Caco-2 (cell line): ENCODE data around the gene PSD2. TPM values are rescaled to one million over a fixed set of nuclear protein-coding genes. Genes with fewer than 3 reads are reported as not detected.

Experiments used
- BruUV-seq: library from RNA; stranded (reverse); fragments of 400-500 nt; replicated peaks from 2 replicates; lab custom pipeline; 2021; lab: Mats Ljungman, UMichigan
- CTCF ChIA-PET: fragments of 300-600 bp; sonication (Branson Sonifier 250); formaldehyde crosslinking; loops from one replicate; lab custom pipeline; 2022; ENCODE audit warnings: antibody characterized with exemption; lab: Charles Lee
- POLR2A ChIA-PET: fragments of 300-600 bp; sonication (Branson Sonifier 250); formaldehyde crosslinking; loops from one replicate; lab custom pipeline; 2022; ENCODE audit warnings: antibody characterized with exemption; lab: Charles Lee
- DNase-seq, 2 experiments: peaks; one replicate each; pipeline versions ENCODE4 v3.0.0 to v3.0.0-alpha.2; 2020 to 2022
- H3K27me3 ChIP-seq: replicated peaks from 2 replicates; pipeline ENCODE4 v1.6.0; 2011; ENCODE audit warnings: low read length; ENCODE audit not compliant: control insufficient read depth, insufficient read depth
- H3K36me3 ChIP-seq: 2 replicates; pipeline ENCODE4 v1.5.1; 2011; ENCODE audit warnings: low read length; ENCODE audit not compliant: control insufficient read depth, insufficient read depth
- H3K4me1 ChIP-seq: fragments of 250-450 bp; sonication (Bioruptor Pico); 2 replicates; pipeline ENCODE4 v1.5.1; 2020; ENCODE audit warnings: mild to moderate bottlenecking
- H3K4me3 ChIP-seq: 2 replicates; pipeline ENCODE4 v1.5.1; 2011; ENCODE audit warnings: low read depth, mild to moderate bottlenecking, control low read depth, low read length
- H3K9me3 ChIP-seq: fragments of 250-450 bp; sonication (Bioruptor Pico); 2 replicates; pipeline ENCODE4 v1.5.1; 2020; ENCODE audit warnings: mild to moderate bottlenecking, moderate library complexity
- H3K27ac Mint-ChIP-seq: one replicate; pipeline ENCODE4 v1.8.0; 2022; ENCODE audit warnings: mixed read lengths; ENCODE audit not compliant: unreplicated experiment
- H3K27me3 Mint-ChIP-seq: one replicate; pipeline ENCODE4 v1.8.0; 2022; ENCODE audit warnings: mixed read lengths; ENCODE audit not compliant: insufficient read depth, unreplicated experiment
- H3K36me3 Mint-ChIP-seq: one replicate; pipeline ENCODE4 v1.8.0; 2022; ENCODE audit warnings: mild to moderate bottlenecking, mixed read lengths; ENCODE audit not compliant: insufficient read depth, unreplicated experiment
- H3K4me1 Mint-ChIP-seq: one replicate; pipeline ENCODE4 v1.8.0; 2022; ENCODE audit warnings: low read depth, mixed read lengths; ENCODE audit not compliant: unreplicated experiment
- H3K4me3 Mint-ChIP-seq: one replicate; pipeline ENCODE4 v1.8.0; 2022; ENCODE audit warnings: mild to moderate bottlenecking, moderate library complexity, mixed read lengths; ENCODE audit not compliant: unreplicated experiment
- H3K9me3 Mint-ChIP-seq: one replicate; pipeline ENCODE4 v1.8.0; 2022; ENCODE audit warnings: mixed read lengths; ENCODE audit not compliant: unreplicated experiment
- CTCF ChIP-seq, 2 experiments: fragments of 200-600 bp in 1 of 2; IDR thresholded peaks; 1 replicate in 1 of 2; 2 replicates in 1 of 2; pipeline versions ENCODE4 v1.5.1 to v1.8.0; 2011 to 2022; ENCODE audit warnings: antibody characterized with exemption in 1 of 2, control low read depth in 1 of 2, inconsistent platforms in 1 of 2, low read depth in 1 of 2, low read length in 1 of 2, mild to moderate bottlenecking in 1 of 2, moderate library complexity in 1 of 2; ENCODE audit not compliant: insufficient read depth in 1 of 2, severe bottlenecking in 1 of 2, unreplicated experiment in 1 of 2
- intact Hi-C: fragments of 100-400 bp; cut with micrococcal nuclease; formaldehyde crosslinking; loops from one replicate; pipeline ENCODE4 v1.10.0; 2022; ENCODE audit not compliant: unreplicated experiment
- total RNA-seq: library from RNA; stranded (reverse); gene quantifications from 2 replicates; pipeline ENCODE4 v1.2.3, GENCODE V29; 2022

The PSD2 gene
- total RNA-seq, 1 experiment from 2014 or later, result 0.09 TPM

- Mint-ChIP-seq H3K27me3 (no peaks in the 10 kb centered on the region), H3K4me1 (peaks cover 6% of the 10 kb centered on the region), H3K27ac (no peak overlapping the region), H3K9me3 (no peaks in the 10 kb centered on the region), H3K4me3 (no peak overlapping the region), H3K36me3 (no peaks in the 10 kb centered on the region)
- intact Hi-C loops, result no loop called here
- TF ChIP-seq CTCF (IDR thresholded peaks at IDR 0.05; ENCODE audit: insufficient read depth in 1 of 2, low read depth in 1 of 2, low read length in 1 of 2, severe bottlenecking in 1 of 2, unreplicated experiment in 1 of 2), result no peak
- H3K4me3 ChIP-seq, result no peak overlapping the region
- no peaks in the 10 kb centered on the region for H3K9me3 ChIP-seq
- ChIA-PET CTCF (interaction anchor here (0.7 to 1.1 kb wide), 3 partner anchors 53 to 204 kb away, joined by 3 to 5 read pairs (median 3); no protein-coding TSS in a partner anchor), POLR2A (no interaction called here)
- H3K36me3 ChIP-seq, result no peaks in the 10 kb centered on the region
- DNase-seq, result no peak
- H3K27me3 ChIP-seq, result no peaks in the 10 kb centered on the region
- peaks cover 9% of the 10 kb centered on the region; the same call in 1 of the 2 replicates for H3K4me1 ChIP-seq
- BruUV-seq, result no TSS peak
Measured at GRCh38 chr5:139763930-139764791, 31.4 kb upstream of the PSD2 start.

GRCh38 chr5:139764886-139765408 lies 30.7 kb upstream of the PSD2 start:
- H3K27ac Mint-ChIP-seq, result no peak overlapping the region
- no peaks in the 10 kb centered on the region for H3K9me3 ChIP-seq
- DNase-seq, result no peak
- intact Hi-C loops, result loop anchor here (1.0 kb wide), 1 partner anchor 132 kb away; no protein-coding TSS in a partner anchor
- peaks cover 6% of the 10 kb centered on the region for H3K4me1 Mint-ChIP-seq
- H3K27me3 ChIP-seq, result no peaks in the 10 kb centered on the region
- ChIA-PET CTCF (interaction anchor here (0.6 to 2.5 kb wide), 19 partner anchors 8 to 316 kb away, joined by 3 to 46 read pairs (median 5); partner anchors contain the start of gene CXXC5), POLR2A (interaction anchor here (1.0 kb wide), 1 partner anchor 117 kb away, joined by 4 read pairs; the partner anchor contains the start of gene CXXC5)
- no peaks in the 10 kb centered on the region for H3K9me3 Mint-ChIP-seq
- peak overlapping the region; percentile 67 for H3K4me3 Mint-ChIP-seq
- no peaks in the 10 kb centered on the region for H3K27me3 Mint-ChIP-seq
- H3K4me3 ChIP-seq, result no peak overlapping the region
- no TSS peak for BruUV-seq
- peaks cover 9% of the 10 kb centered on the region; the same call in 1 of the 2 replicates for H3K4me1 ChIP-seq
- no peaks in the 10 kb centered on the region for H3K36me3 Mint-ChIP-seq
- TF ChIP-seq CTCF (IDR thresholded peaks at IDR 0.05; ENCODE audit: insufficient read depth in 1 of 2, low read depth in 1 of 2, low read length in 1 of 2, severe bottlenecking in 1 of 2, unreplicated experiment in 1 of 2), result no peak
- H3K36me3 ChIP-seq, result no peaks in the 10 kb centered on the region
